CD14-positive monocyte (primary cell): ENCODE data around the gene SPTB. TPM values are rescaled to one million over a fixed set of nuclear protein-coding genes. Genes with fewer than 3 reads are reported as not detected.

ENCODE experiments used
- DNase-seq, 3 donors: peaks; one replicate each; pipeline ENCODE4 v3.0.0-alpha.2; 2011 to 2022
- H2AFZ ChIP-seq: 2 replicates; pipeline ENCODE4 v1.6.0; 2012; ENCODE audit warnings: mild to moderate bottlenecking, low read depth, low read length, inconsistent platforms; ENCODE audit not compliant: insufficient read depth, poor library complexity, severe bottlenecking
- H3K27ac ChIP-seq, 2 donors: 1 replicate in 1 of 2; 2 replicates in 1 of 2; pipeline ENCODE4 v1.5.1; 2012 to 2013; ENCODE audit warnings: low read length in 2 of 2, control low read depth in 1 of 2, inconsistent platforms in 1 of 2, low read depth in 1 of 2, mild to moderate bottlenecking in 1 of 2
- H3K27me3 ChIP-seq, 2 donors: one replicate each; pipeline versions ENCODE4 v1.6.0 to v1.6.1; 2011 to 2013; ENCODE audit warnings: low read length in 2 of 2; ENCODE audit not compliant: control insufficient read depth in 2 of 2, insufficient read depth in 2 of 2
- H3K36me3 ChIP-seq, 2 donors: replicated peaks in 1 of 2; 1 replicate in 1 of 2; 2 replicates in 1 of 2; pipeline versions ENCODE4 v1.5.1 to v1.6.1; 2012 to 2013; ENCODE audit warnings: low read length in 2 of 2, control low read depth in 1 of 2, inconsistent platforms in 1 of 2, mild to moderate bottlenecking in 1 of 2; ENCODE audit not compliant: insufficient read depth in 2 of 2, control insufficient read depth in 1 of 2
- H3K4me1 ChIP-seq, 2 donors: 1 replicate in 1 of 2; 2 replicates in 1 of 2; pipeline versions ENCODE4 v1.5.1 to v1.6.1; 2012 to 2013; ENCODE audit warnings: low read length in 2 of 2, control low read depth in 1 of 2, inconsistent platforms in 1 of 2, mild to moderate bottlenecking in 1 of 2, moderate library complexity in 1 of 2; ENCODE audit not compliant: insufficient read depth in 2 of 2, control insufficient read depth in 1 of 2
- H3K4me2 ChIP-seq: replicated peaks from 2 replicates; pipeline ENCODE3; 2012; ENCODE audit warnings: low read length, moderate library complexity, mild to moderate bottlenecking; ENCODE audit not compliant: poor library complexity, severe bottlenecking; ENCODE audit errors: extremely low read depth
- H3K4me3 ChIP-seq, 3 experiments: fragments of 200-600 bp in 1 of 3; sonication (generic) in 1 of 3; replicated peaks in 1 of 3; 1 replicate in 2 of 3; 2 replicates in 1 of 3; pipeline ENCODE4 v1.5.1; 2011 to 2013; ENCODE audit warnings: low read length in 3 of 3, mild to moderate bottlenecking in 3 of 3, control low read depth in 2 of 3, low read depth in 2 of 3, inconsistent platforms in 1 of 3, moderate library complexity in 1 of 3
- H3K79me2 ChIP-seq: 2 replicates; pipeline ENCODE4 v1.6.0; 2012; ENCODE audit warnings: mild to moderate bottlenecking, control low read depth, inconsistent platforms, low read length, moderate library complexity; ENCODE audit not compliant: insufficient read depth
- H3K9ac ChIP-seq: 2 replicates; pipeline ENCODE4 v1.6.0; 2017; ENCODE audit warnings: low read length, mild to moderate bottlenecking; ENCODE audit not compliant: insufficient read depth, poor library complexity, severe bottlenecking
- H3K9me3 ChIP-seq, 2 donors: replicated peaks in 1 of 2; 1 replicate in 1 of 2; 2 replicates in 1 of 2; pipeline versions ENCODE4 v1.5.1 to v1.6.1; 2012 to 2013; ENCODE audit warnings: low read length in 2 of 2, control low read depth in 1 of 2; ENCODE audit not compliant: control insufficient read depth in 1 of 2, insufficient read depth in 1 of 2
- H4K20me1 ChIP-seq: 2 replicates; pipeline ENCODE4 v1.6.0; 2012; ENCODE audit warnings: mild to moderate bottlenecking, low read length, control low read depth, moderate library complexity; ENCODE audit not compliant: insufficient read depth
- H3K27ac Mint-ChIP-seq, 7 donors: one replicate each; pipeline ENCODE4 v1.8.0; 2020; ENCODE audit warnings: mild to moderate bottlenecking in 7 of 7, mixed read lengths in 7 of 7, moderate library complexity in 6 of 7, inconsistent platforms in 2 of 7
- H3K27me3 Mint-ChIP-seq, 3 donors: one replicate each; pipeline ENCODE4 v1.8.0; 2021 to 2022; ENCODE audit warnings: low read depth in 3 of 3, mild to moderate bottlenecking in 3 of 3, mixed read lengths in 3 of 3, moderate library complexity in 3 of 3, inconsistent platforms in 1 of 3
- H3K36me3 Mint-ChIP-seq, 2 donors: one replicate each; pipeline ENCODE4 v1.8.0; 2020; ENCODE audit warnings: mixed read lengths in 2 of 2, inconsistent platforms in 1 of 2, mild to moderate bottlenecking in 1 of 2
- H3K4me1 Mint-ChIP-seq: one replicate; pipeline ENCODE4 v1.8.0; 2020; ENCODE audit warnings: mild to moderate bottlenecking, mixed read lengths
- H3K4me3 Mint-ChIP-seq, 2 donors: one replicate each; pipeline ENCODE4 v1.8.0; 2020; ENCODE audit warnings: mild to moderate bottlenecking in 2 of 2, mixed read lengths in 2 of 2, moderate library complexity in 1 of 2
- H3K9me3 Mint-ChIP-seq, 7 donors: one replicate each; pipeline ENCODE4 v1.8.0; 2020 to 2022; ENCODE audit warnings: mixed read lengths in 7 of 7, mild to moderate bottlenecking in 6 of 7, moderate library complexity in 6 of 7, inconsistent platforms in 2 of 7
- CTCF ChIP-seq: fragments of 200-600 bp; IDR thresholded peaks from one replicate; pipeline ENCODE4 v1.8.0; 2022; ENCODE audit warnings: antibody characterized with exemption, mild to moderate bottlenecking
- WGBS: methylation state at CpG from one replicate; pipeline ENCODE4 v1.1.5; 2013; ENCODE audit warnings: missing lambda C conversion rate; ENCODE audit not compliant: insufficient coverage; 5-methylcytosine and 5-hydroxymethylcytosine counted together
- intact Hi-C, 2 donors: fragments of 100-400 bp; cut with micrococcal nuclease; formaldehyde crosslinking; loops; one replicate each; pipeline versions ENCODE4 v1.15.0 to v1.15.1; 2023
- polyA plus RNA-seq, 3 donors: library from polyadenylated mRNA; depleted of rRNA in 1 of 3; unstranded in 2 of 3; stranded (reverse) in 1 of 3; fragments of 300-500 nt in 2 of 3; fragments of >200 nt in 1 of 3; fragmentation: Illumina TruSeq in 2 of 3; gene quantifications; 1 replicate in 2 of 3; 2 replicates in 1 of 3; pipeline ENCODE4 v1.2.3, GENCODE V29; 2012 to 2021

Gene SPTB
- polyA plus RNA-seq, 3 donors: not detected

DNA sequence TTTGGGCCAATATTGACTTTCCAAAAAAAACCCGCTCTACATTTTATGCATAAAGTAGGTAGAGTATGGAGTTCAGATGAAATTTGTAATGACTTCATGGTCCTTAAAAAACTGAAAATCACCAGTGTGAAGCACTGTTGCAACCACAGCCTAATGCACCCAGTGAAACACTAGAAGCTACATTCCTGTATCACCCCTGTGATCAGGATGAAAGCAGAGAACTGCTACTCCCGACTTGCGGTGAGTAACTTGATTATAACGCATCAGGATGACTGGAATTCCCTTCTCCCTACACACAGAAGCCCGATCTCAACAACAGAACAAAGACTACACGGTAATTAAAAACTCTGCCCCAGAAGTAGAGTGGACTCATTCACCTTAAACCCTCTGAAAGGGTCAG is 33.8 kb downstream of the SPTB start:
- intact Hi-C loops: no loop called here
- Histone ChIP-seq H3K4me1 (no peaks in the 10 kb centered on the region), H3K4me2 (no peak overlapping the region), H3K79me2 (no peaks in the 10 kb centered on the region), H3K27ac (no peak overlapping the region), H4K20me1 (no peaks in the 10 kb centered on the region), H2AFZ (no peak overlapping the region), H3K9me3 (no peaks in the 10 kb centered on the region), H3K27me3 (peaks cover 0 to 5% of the 10 kb centered on the region in 2 donors), H3K4me3 (no peak overlapping the region), H3K9ac (no peak overlapping the region), H3K36me3 (no peaks in the 10 kb centered on the region)
- no peak for TF ChIP-seq CTCF
- peaks cover 2% of the 10 kb centered on the region for H3K4me1 Mint-ChIP-seq
- DNase-seq: no peak
- H3K27me3 Mint-ChIP-seq: peaks cover 21 to 26% (median 26%) of the 10 kb centered on the region in 3 donors
- no peaks in the 10 kb centered on the region for H3K36me3 Mint-ChIP-seq
- no peak overlapping the region for H3K27ac Mint-ChIP-seq
- no peak overlapping the region for H3K4me3 Mint-ChIP-seq
- no peaks in the 10 kb centered on the region for H3K9me3 Mint-ChIP-seq
- 80% methylated on average over 2 of the region's 6 CpGs for WGBS

GRCh38 chr14:64844969-64845536 is 34.7 kb downstream of the SPTB start:
- no peaks in the 10 kb centered on the region for H4K20me1 ChIP-seq
- H3K36me3 ChIP-seq: no peaks in the 10 kb centered on the region
- peaks cover 0 to 5% of the 10 kb centered on the region in 2 donors for H3K27me3 ChIP-seq
- DNase-seq: no peak
- H3K79me2 ChIP-seq: no peaks in the 10 kb centered on the region
- no peaks in the 10 kb centered on the region for H3K4me1 ChIP-seq
- Mint-ChIP-seq H3K36me3 (no peaks in the 10 kb centered on the region), H3K4me3 (no peak overlapping the region), H3K9me3 (no peaks in the 10 kb centered on the region), H3K27ac (no peak overlapping the region), H3K4me1 (peaks cover 2% of the 10 kb centered on the region), H3K27me3 (peaks cover 27 to 28% (median 27%) of the 10 kb centered on the region in 3 donors)
- no peak overlapping the region for H3K4me2 ChIP-seq
- no peak overlapping the region for H3K9ac ChIP-seq
- no peak overlapping the region for H3K4me3 ChIP-seq
- WGBS: no CpG with 5 or more reads among the region's 3 CpGs
- no peak overlapping the region for H3K27ac ChIP-seq
- H3K9me3 ChIP-seq: no peaks in the 10 kb centered on the region
- intact Hi-C loops: no loop called here
- no peak for TF ChIP-seq CTCF
- no peak overlapping the region for H2AFZ ChIP-seq
